K562 (cell line): ENCODE results near the gene GCN1. TPM values are rescaled to one million over a fixed set of nuclear protein-coding genes. Genes with fewer than 3 reads are reported as not detected.
A peak's percentile ranks its signal among the peaks of the same experiment; 100 is the strongest.

ENCODE experiments used
- ATAC-seq: fragments of 200-7000 bp; cut with Tn5 transposase; 3 replicates; pipeline ENCODE4 v1.9.1; 2020; ENCODE audit warnings: moderate library complexity
- BruUV-seq: library from RNA; stranded (reverse); fragments of 400-500 nt; replicated peaks from 2 replicates; lab custom pipeline; 2021; lab: Mats Ljungman, UMichigan
- CTCF ChIA-PET: fragments of 300-600 bp; formaldehyde crosslinking; extraction: SDS; loops from one replicate; lab custom pipeline; 2021; ENCODE audit warnings: low intra/inter-chr PET ratio; lab: Yijun Ruan, JAX
- POLR2A ChIA-PET: fragments of 300-600, 350-650 bp; sonication (Branson Sonifier 250); formaldehyde crosslinking; extraction: SDS; loops from one replicate; lab custom pipeline; 2021; ENCODE audit warnings: antibody characterized with exemption, inconsistent platforms; lab: Yijun Ruan, JAX
- DNase-seq, 4 experiments: peaks; one replicate each; pipeline versions ENCODE4 v3.0.0 to v3.0.0-alpha.2; 2011 to 2018; ENCODE audit warnings: low spot score in 3 of 4, mixed read lengths in 3 of 4; ENCODE audit errors: extremely low read depth in 1 of 4
- FAIRE-seq: peaks from 2 replicates; lab custom pipeline; 2011; peaks lifted over from hg19 to GRCh38; lab: Jason Lieb, UNC
- H2AFZ ChIP-seq: 2 replicates; pipeline ENCODE4 v1.6.0; 2011; ENCODE audit warnings: low read depth, low read length, control low read depth, inconsistent platforms
- H3K27ac ChIP-seq: fragments of 200-600 bp; 3 replicates; pipeline ENCODE4 v1.8.0; 2011; ENCODE audit warnings: low read depth, mild to moderate bottlenecking, control low read depth, inconsistent platforms, low read length, moderate library complexity, mixed read lengths; ENCODE audit errors: extremely low read depth
- H3K27me3 ChIP-seq, 2 experiments: fragments of 300-600 bp in 1 of 2; 2 replicates in 1 of 2; 3 replicates in 1 of 2; pipeline versions ENCODE4 v1.6.0 to v1.8.0; 2011; ENCODE audit warnings: inconsistent platforms in 2 of 2, low read length in 2 of 2, mild to moderate bottlenecking in 1 of 2, mixed read lengths in 1 of 2, moderate library complexity in 1 of 2; ENCODE audit not compliant: control insufficient read depth in 2 of 2, insufficient read depth in 2 of 2
- H3K36me3 ChIP-seq: fragments of 300-600 bp; 3 replicates; pipeline ENCODE4 v1.8.0; 2011; ENCODE audit warnings: mild to moderate bottlenecking, low read length, inconsistent platforms; ENCODE audit not compliant: control insufficient read depth, insufficient read depth
- H3K4me1 ChIP-seq, 2 experiments: fragments of 200-600 bp in 1 of 2; replicated peaks in 1 of 2; 2 replicates in 1 of 2; 3 replicates in 1 of 2; pipeline versions ENCODE4 v1.5.1 to v1.8.0; 2011; ENCODE audit warnings: inconsistent platforms in 2 of 2, low read length in 2 of 2, mild to moderate bottlenecking in 1 of 2, mixed read lengths in 1 of 2, moderate library complexity in 1 of 2; ENCODE audit not compliant: control insufficient read depth in 2 of 2, insufficient read depth in 2 of 2
- H3K4me2 ChIP-seq: 2 replicates; pipeline ENCODE4 v1.6.1; 2011; ENCODE audit warnings: low read length, control low read depth, inconsistent platforms, mixed read lengths; ENCODE audit not compliant: insufficient read depth
- H3K4me3 ChIP-seq: fragments of 200-600 bp; sonication (generic), shearing (Covaris generic); 2 replicates; pipeline ENCODE4 v1.5.1; 2016; ENCODE audit warnings: control low read depth, inconsistent platforms
- H3K79me2 ChIP-seq: fragments of 200-600 bp; 3 replicates; pipeline ENCODE4 v1.8.0; 2011; ENCODE audit warnings: low read length, inconsistent platforms; ENCODE audit not compliant: control insufficient read depth, insufficient read depth
- H3K9ac ChIP-seq, 2 experiments: 2 replicates each; pipeline versions ENCODE4 v1.6.0 to v1.6.1; 2011; ENCODE audit warnings: low read depth in 2 of 2, low read length in 2 of 2, control low read depth in 1 of 2, inconsistent platforms in 1 of 2, mild to moderate bottlenecking in 1 of 2, mixed read lengths in 1 of 2; ENCODE audit not compliant: insufficient read depth in 1 of 2
- H3K9me1 ChIP-seq: one replicate; pipeline ENCODE4 v1.6.0; 2011; ENCODE audit warnings: inconsistent platforms, mild to moderate bottlenecking, low read length, moderate library complexity; ENCODE audit not compliant: control insufficient read depth, insufficient read depth
- H3K9me3 ChIP-seq: replicated peaks from 2 replicates; pipeline ENCODE4 v1.5.1; 2011; ENCODE audit warnings: low read depth, low read length, inconsistent platforms; ENCODE audit not compliant: control insufficient read depth, insufficient read depth
- H4K20me1 ChIP-seq: replicated peaks from 2 replicates; pipeline ENCODE4 v1.6.1; 2011; ENCODE audit warnings: low read length, inconsistent platforms, mixed read lengths; ENCODE audit not compliant: control insufficient read depth, insufficient read depth
- BRCA1 ChIP-seq, 2 experiments: fragments of 450-650 bp in 1 of 2; sonication (generic) in 1 of 2; formaldehyde crosslinking in 1 of 2; IDR thresholded peaks; 2 replicates each; pipeline versions ENCODE4 v1.5.0 to v1.6.1; 2017 to 2020; ENCODE audit warnings: mild to moderate bottlenecking in 1 of 2, missing genetic modification reagents in 1 of 2
- ELF4 ChIP-seq: fragments of 450-650 bp; formaldehyde crosslinking; IDR thresholded peaks from 2 replicates; pipeline ENCODE4 v1.4.0; 2022; ENCODE audit warnings: missing genetic modification characterization
- HEY1 ChIP-seq: fragments of 250-450 bp; sonication (Bioruptor Pico); IDR thresholded peaks from 2 replicates; pipeline ENCODE4 v1.5.0; 2020; ENCODE audit warnings: mild to moderate bottlenecking, moderate library complexity, borderline replicate concordance
- HLTF ChIP-seq: fragments of 450-650 bp; IDR thresholded peaks from 2 replicates; pipeline ENCODE4 v1.6.1; 2016
- STAG1 ChIP-seq: sonication (generic); formaldehyde crosslinking; IDR thresholded peaks from 2 replicates; pipeline ENCODE4 v1.5.0; 2020; ENCODE audit warnings: missing genetic modification reagents, borderline replicate concordance
- ZBTB7A ChIP-seq: IDR thresholded peaks from 2 replicates; pipeline ENCODE4 v1.6.1; 2011; ENCODE audit warnings: low read depth, mild to moderate bottlenecking, low read length, moderate library complexity, borderline replicate concordance; ENCODE audit not compliant: control insufficient read depth
- ZNF143 ChIP-seq: sonication (generic); formaldehyde crosslinking; IDR thresholded peaks from 2 replicates; pipeline ENCODE4 v1.9.0; 2022; ENCODE audit warnings: mild to moderate bottlenecking, missing genetic modification reagents
- ZNF212 ChIP-seq: fragments of 450-650 bp; formaldehyde crosslinking; IDR thresholded peaks from 2 replicates; pipeline ENCODE4 v1.4.0; 2020; ENCODE audit warnings: mild to moderate bottlenecking
- ZNF507 ChIP-seq: conservative IDR thresholded peaks from 2 replicates; pipeline ENCODE4 v1.6.1; 2017; ENCODE audit warnings: missing genetic modification characterization, missing compliant biosample characterization
- WGBS: fragments of 100-300 bp; shearing (Covaris generic); methylation state at CpG from one replicate; pipeline ENCODE4 v1.1.6; 2016; ENCODE audit warnings: low coverage, mixed read lengths; ENCODE audit not compliant: insufficient coverage; ENCODE audit errors: missing lambda C conversion rate; 5-methylcytosine and 5-hydroxymethylcytosine counted together
- in situ Hi-C: fragments of 300-500 bp; cut with MboI; formaldehyde crosslinking; loops from 4 replicates; pipeline ENCODE4 v1.15.0; 2018; ENCODE audit warnings: inconsistent platforms, mixed read lengths
- intact Hi-C: fragments of 100-400 bp; cut with micrococcal nuclease; formaldehyde crosslinking; loops from 2 replicates; pipeline ENCODE4 v1.14.2; 2022
- polyA plus RNA-seq, 8 experiments: library from polyadenylated mRNA; depleted of rRNA in 4 of 8; stranded (reverse) in 5 of 8; unstranded in 3 of 8; fragments of >200 nt; fragmentation: Nextera tagmentation in 2 of 8; fragmentation: Illumina TruSeq in 1 of 8; extraction: Ambion mirVana in 2 of 8; extraction: Trizol in 1 of 8; gene quantifications; 2 replicates each; pipeline versions ENCODE4 v1.2.1 to v1.2.3, GENCODE V29; 2011 to 2014; ENCODE audit warnings: inconsistent platforms in 1 of 8, missing spikeins in 1 of 8
- total RNA-seq, 7 experiments: library from RNA; depleted of rRNA in 6 of 7; stranded (reverse); fragments of >200 nt in 6 of 7; fragmentation: Illumina TruSeq in 2 of 7; extraction: Trizol in 2 of 7; gene quantifications; 2 replicates each; pipeline versions ENCODE4 v1.2.1 to v1.2.3, GENCODE V29; 2011 to 2021; ENCODE audit warnings: low replicate concordance in 1 of 7
- TF ChIP-seq, protein P1 (sequence below): IDR thresholded peaks from 2 replicates; pipeline ENCODE4 v1.6.1; 2011; ENCODE audit warnings: borderline replicate concordance, low read depth, mild to moderate bottlenecking, moderate library complexity, low read length; ENCODE audit not compliant: insufficient read depth, poor library complexity, severe bottlenecking
- TF ChIP-seq, protein P2 (sequence below): sonication (generic); formaldehyde crosslinking; IDR thresholded peaks from 2 replicates; pipeline ENCODE4 v1.5.0; 2020; ENCODE audit warnings: missing genetic modification reagents
- TF ChIP-seq, protein P3 (sequence below): fragments of 450-650 bp; IDR thresholded peaks from 2 replicates; pipeline ENCODE4 v1.6.1; 2018; ENCODE audit warnings: mild to moderate bottlenecking, low read depth; ENCODE audit not compliant: partially characterized antibody

GCN1 gene
- total and polyA plus RNA-seq, 9 of the 15 experiments (the other 6 are each of a cell fraction or from before 2014, with no cell fraction given): 11.9 to 190 (median 51.7) TPM

DNA sequence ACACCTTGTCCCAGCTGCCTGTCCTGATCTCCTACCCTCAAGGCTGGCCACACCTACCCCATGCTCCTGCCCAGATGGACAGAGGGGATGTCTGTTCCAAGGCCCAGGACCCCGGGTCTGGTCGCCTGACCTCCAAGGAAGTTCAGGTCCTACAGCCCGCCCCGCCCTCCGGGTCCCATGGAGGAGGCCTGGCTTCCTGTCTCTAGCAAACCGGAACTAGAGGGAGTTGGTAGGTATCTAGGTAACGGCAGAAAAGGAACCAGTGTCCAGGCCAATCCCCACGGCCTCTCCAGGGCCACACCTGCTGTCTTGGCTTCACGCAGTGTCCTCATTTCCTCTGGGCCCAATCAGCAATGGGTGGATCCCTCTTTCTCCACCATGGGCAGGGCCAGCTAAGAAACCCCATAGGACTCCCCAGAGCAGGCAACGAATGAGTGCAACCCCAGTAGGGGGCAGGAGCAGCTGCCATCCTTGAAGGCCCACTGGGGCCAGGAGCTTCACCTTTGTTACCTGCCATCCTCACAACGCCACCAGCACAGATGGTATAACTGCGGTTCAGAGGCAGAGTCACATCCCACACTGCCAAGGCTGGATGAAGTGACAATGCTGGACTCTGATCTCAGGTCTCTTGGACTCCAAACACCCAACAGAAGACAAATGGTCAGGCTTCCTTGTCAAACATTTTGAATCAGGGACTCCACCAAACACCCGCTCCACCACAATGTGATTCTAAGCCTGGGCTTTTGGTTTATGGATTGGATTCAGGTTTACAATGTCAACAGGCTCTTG is 31.5 kb upstream of the GCN1 start (continued):
- TF ChIP-seq, protein P1, sequence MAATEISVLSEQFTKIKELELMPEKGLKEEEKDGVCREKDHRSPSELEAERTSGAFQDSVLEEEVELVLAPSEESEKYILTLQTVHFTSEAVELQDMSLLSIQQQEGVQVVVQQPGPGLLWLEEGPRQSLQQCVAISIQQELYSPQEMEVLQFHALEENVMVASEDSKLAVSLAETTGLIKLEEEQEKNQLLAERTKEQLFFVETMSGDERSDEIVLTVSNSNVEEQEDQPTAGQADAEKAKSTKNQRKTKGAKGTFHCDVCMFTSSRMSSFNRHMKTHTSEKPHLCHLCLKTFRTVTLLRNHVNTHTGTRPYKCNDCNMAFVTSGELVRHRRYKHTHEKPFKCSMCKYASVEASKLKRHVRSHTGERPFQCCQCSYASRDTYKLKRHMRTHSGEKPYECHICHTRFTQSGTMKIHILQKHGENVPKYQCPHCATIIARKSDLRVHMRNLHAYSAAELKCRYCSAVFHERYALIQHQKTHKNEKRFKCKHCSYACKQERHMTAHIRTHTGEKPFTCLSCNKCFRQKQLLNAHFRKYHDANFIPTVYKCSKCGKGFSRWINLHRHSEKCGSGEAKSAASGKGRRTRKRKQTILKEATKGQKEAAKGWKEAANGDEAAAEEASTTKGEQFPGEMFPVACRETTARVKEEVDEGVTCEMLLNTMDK: peak; percentile 25
- TF ChIP-seq STAG1 (CRISPR knock-in tag) (no peak), ZNF143 (CRISPR knock-in tag) (peak; percentile 36)

DNA sequence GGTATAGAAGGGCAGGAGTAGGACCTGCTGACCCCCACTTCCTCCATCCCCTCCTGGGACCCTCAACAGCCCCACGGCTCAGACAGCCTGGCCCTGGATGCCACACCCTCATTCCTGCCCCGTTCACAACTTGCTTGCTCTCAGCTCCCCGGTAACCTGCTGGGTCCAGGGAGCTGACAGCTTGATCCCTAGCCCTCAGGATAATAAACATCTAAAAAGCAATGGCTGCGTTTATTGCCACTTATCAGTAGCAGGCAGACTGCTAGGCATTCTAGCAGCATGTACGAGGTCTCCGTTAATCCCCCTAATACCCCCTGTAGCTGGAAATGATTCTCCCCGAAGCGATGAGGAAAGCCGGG is 30.7 kb upstream of the GCN1 start:
- in situ Hi-C loops (loop anchor here (5.0 kb wide), 1 partner anchor 37 kb away; no protein-coding TSS in a partner anchor), intact Hi-C loops (loop anchor here (5.0 kb wide), 1 partner anchor 132 kb away; no protein-coding TSS in a partner anchor)
- H3K79me2 ChIP-seq: peaks cover 25% of the 10 kb centered on the region; the same call in 2 of the 3 replicates
- WGBS: 37% methylated on average over 7 of the region's 9 CpGs
- peak overlapping the region; percentile 57; the same call in 1 of the 2 replicates for H3K4me2 ChIP-seq
- no peak overlapping the region for H3K4me3 ChIP-seq
- no peaks in the 10 kb centered on the region for H3K9me3 ChIP-seq
- H3K9me1 ChIP-seq: peaks cover 5% of the 10 kb centered on the region
- ChIA-PET POLR2A (interaction anchor here (0.5 to 17.7 kb wide), 5 partner anchors 9 to 66 kb away, joined by 3 to 420 read pairs (median 4); partner anchors contain the start of genes GCN1, RNU4-1, RNU4-2 and RPLP0), CTCF (no interaction called here)
- peak in 1 of 4 experiments; percentile 36 for DNase-seq
- no TSS peak for BruUV-seq
- H3K27ac ChIP-seq: peak overlapping the region; percentile 65
- H3K9ac ChIP-seq: peak overlapping the region; percentile 40 to 88
- H4K20me1 ChIP-seq: peaks cover 9% of the 10 kb centered on the region
- H3K36me3 ChIP-seq: peaks cover 51% of the 10 kb centered on the region; the same call in 2 of the 3 replicates
- no peak for FAIRE-seq
- no peak overlapping the region for H2AFZ ChIP-seq
- peaks cover 43 to 52% of the 10 kb centered on the region in 2 experiments for H3K4me1 ChIP-seq
- H3K27me3 ChIP-seq: no peaks in the 10 kb centered on the region
- ATAC-seq: no peak
- 0 out of 2 replicates have a peak, but pooled peaks have one; percentile 39 for TF ChIP-seq ZBTB7A
- no peak for TF ChIP-seq HEY1 (CRISPR knock-in tag)
- no peak for TF ChIP-seq ELF4 (CRISPR knock-in tag)
- TF ChIP-seq, protein P2, sequence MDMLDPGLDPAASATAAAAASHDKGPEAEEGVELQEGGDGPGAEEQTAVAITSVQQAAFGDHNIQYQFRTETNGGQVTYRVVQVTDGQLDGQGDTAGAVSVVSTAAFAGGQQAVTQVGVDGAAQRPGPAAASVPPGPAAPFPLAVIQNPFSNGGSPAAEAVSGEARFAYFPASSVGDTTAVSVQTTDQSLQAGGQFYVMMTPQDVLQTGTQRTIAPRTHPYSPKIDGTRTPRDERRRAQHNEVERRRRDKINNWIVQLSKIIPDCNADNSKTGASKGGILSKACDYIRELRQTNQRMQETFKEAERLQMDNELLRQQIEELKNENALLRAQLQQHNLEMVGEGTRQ (CRISPR knock-in tag): no peak
- TF ChIP-seq ZNF212 (CRISPR knock-in tag): no peak
- TF ChIP-seq ZNF507 (tag): no peak
- no peak for TF ChIP-seq BRCA1 (IDR thresholded peaks at IDR 0.05)
- TF ChIP-seq BRCA1 (CRISPR knock-in tag; IDR thresholded peaks at IDR 0.05): no peak
- TF ChIP-seq, protein P3, sequence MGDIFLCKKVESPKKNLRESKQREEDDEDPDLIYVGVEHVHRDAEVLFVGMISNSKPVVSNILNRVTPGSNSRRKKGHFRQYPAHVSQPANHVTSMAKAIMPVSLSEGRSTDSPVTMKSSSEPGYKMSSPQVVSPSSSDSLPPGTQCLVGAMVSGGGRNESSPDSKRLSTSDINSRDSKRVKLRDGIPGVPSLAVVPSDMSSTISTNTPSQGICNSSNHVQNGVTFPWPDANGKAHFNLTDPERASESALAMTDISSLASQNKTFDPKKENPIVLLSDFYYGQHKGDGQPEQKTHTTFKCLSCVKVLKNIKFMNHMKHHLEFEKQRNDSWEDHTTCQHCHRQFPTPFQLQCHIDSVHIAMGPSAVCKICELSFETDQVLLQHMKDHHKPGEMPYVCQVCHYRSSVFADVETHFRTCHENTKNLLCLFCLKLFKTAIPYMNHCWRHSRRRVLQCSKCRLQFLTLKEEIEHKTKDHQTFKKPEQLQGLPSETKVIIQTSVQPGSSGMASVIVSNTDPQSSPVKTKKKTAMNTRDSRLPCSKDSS: no peak
- TF ChIP-seq HLTF: no peak
